Fibroblast of lung (primary cell): ENCODE data around the gene RBM33. TPM values are rescaled to one million over a fixed set of nuclear protein-coding genes. Genes with fewer than 3 reads are reported as not detected.

ENCODE experiments used
- DNase-seq, 2 donors: peaks; one replicate each; pipeline versions ENCODE4 v3.0.0 to v3.0.0-alpha.2; 2010; ENCODE audit warnings: low read depth in 2 of 2
- H2AFZ ChIP-seq: 2 replicates; pipeline ENCODE4 v1.5.1; 2012; ENCODE audit warnings: low read length, control low read depth, inconsistent platforms
- H3K27ac ChIP-seq: 2 replicates; pipeline ENCODE4 v1.5.1; 2011; ENCODE audit warnings: low read length, control low read depth; ENCODE audit not compliant: insufficient read depth
- H3K27me3 ChIP-seq: 2 replicates; pipeline ENCODE4 v1.5.1; 2011; ENCODE audit warnings: mild to moderate bottlenecking, low read length; ENCODE audit not compliant: control insufficient read depth, insufficient read depth
- H3K36me3 ChIP-seq: 2 replicates; pipeline ENCODE4 v1.5.1; 2011; ENCODE audit warnings: low read length; ENCODE audit not compliant: control insufficient read depth, insufficient read depth
- H3K4me1 ChIP-seq: 2 replicates; pipeline ENCODE4 v1.5.1; 2011; ENCODE audit warnings: low read length; ENCODE audit not compliant: control insufficient read depth, insufficient read depth; ENCODE audit errors: extremely low read depth
- H3K4me2 ChIP-seq: 2 replicates; pipeline ENCODE4 v1.5.1; 2011; ENCODE audit warnings: low read length, control low read depth; ENCODE audit not compliant: insufficient read depth; ENCODE audit errors: extremely low read depth
- H3K4me3 ChIP-seq, 4 experiments: fragments of 200-600 bp in 1 of 4; sonication (generic) in 1 of 4; replicated peaks in 1 of 4; 2 replicates each; pipeline ENCODE4 v1.5.1; 2011 to 2016; ENCODE audit warnings: low read length in 4 of 4, low read depth in 3 of 4, mild to moderate bottlenecking in 3 of 4, control low read depth in 2 of 4, inconsistent platforms in 1 of 4, mixed read lengths in 1 of 4; ENCODE audit not compliant: insufficient read depth in 1 of 4; ENCODE audit errors: control extremely low read depth in 1 of 4
- H3K79me2 ChIP-seq: 2 replicates; pipeline ENCODE4 v1.5.1; 2012; ENCODE audit warnings: mild to moderate bottlenecking, low read length, inconsistent platforms; ENCODE audit not compliant: control insufficient read depth, insufficient read depth
- H3K9ac ChIP-seq: 2 replicates; pipeline ENCODE4 v1.5.1; 2011; ENCODE audit warnings: mild to moderate bottlenecking, low read length, control low read depth; ENCODE audit not compliant: insufficient read depth
- H3K9me3 ChIP-seq: 2 replicates; pipeline ENCODE4 v1.5.1; 2012; ENCODE audit warnings: low read depth, low read length; ENCODE audit not compliant: control insufficient read depth, insufficient read depth
- H4K20me1 ChIP-seq: 2 replicates; pipeline ENCODE4 v1.5.1; 2011; ENCODE audit warnings: low read length; ENCODE audit not compliant: control insufficient read depth, insufficient read depth; ENCODE audit errors: extremely low read depth
- EZH2 ChIP-seq: IDR thresholded peaks from 2 replicates; pipeline ENCODE4 v1.5.1; 2012; ENCODE audit warnings: low read length, control low read depth, mild to moderate bottlenecking; ENCODE audit errors: missing control alignments
- polyA plus RNA-seq, 2 donors: library from polyadenylated mRNA; depleted of rRNA in 1 of 2; stranded (reverse) in 1 of 2; unstranded in 1 of 2; fragments of >200 nt; gene quantifications; 2 replicates each; pipeline ENCODE4 v1.2.1, GENCODE V29; 2011 to 2012; ENCODE audit warnings: missing spikeins in 1 of 2
- total RNA-seq: library from RNA; depleted of rRNA; stranded (reverse); fragments of >200 nt; gene quantifications from 2 replicates; pipeline ENCODE4 v1.2.1, GENCODE V29; 2014
- TF ChIP-seq, protein P1 (sequence below), 2 donors: IDR thresholded peaks in 1 of 2; conservative IDR thresholded peaks in 1 of 2; 1 replicate in 1 of 2; 2 replicates in 1 of 2; pipeline ENCODE4 v1.5.1; 2011 to 2012; ENCODE audit warnings: low read length in 2 of 2, control low read depth in 1 of 2, inconsistent platforms in 1 of 2, low read depth in 1 of 2, mild to moderate bottlenecking in 1 of 2

RBM33 gene
- total and polyA plus RNA-seq, 2 donors (not counting 1 experiment from before 2014, with no cell fraction given) = 6.9 to 33.2 TPM

DNA sequence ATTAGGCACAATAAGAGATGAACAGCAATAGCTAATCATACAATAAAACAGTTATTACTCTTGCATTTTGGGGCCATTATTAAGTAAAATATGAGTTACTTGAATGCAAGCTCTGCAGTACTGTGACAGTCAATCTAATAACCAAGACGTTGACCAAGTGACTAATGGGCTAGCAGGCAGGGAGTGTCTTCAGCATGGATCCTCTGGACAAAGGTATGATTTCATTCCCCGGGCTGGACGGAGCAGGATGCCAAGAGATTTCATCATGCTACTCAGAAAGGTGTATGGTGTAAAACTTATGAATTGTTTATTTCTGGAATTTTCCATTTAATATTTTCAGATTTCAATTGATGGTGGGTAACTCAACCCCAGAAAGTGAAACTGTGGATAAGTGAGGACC lies 86.9 kb downstream of the RBM33 start:
- H4K20me1 ChIP-seq = no peaks in the 10 kb centered on the region
- H3K27ac ChIP-seq = no peak overlapping the region
- H3K9ac ChIP-seq = no peak overlapping the region
- H3K4me3 ChIP-seq = no peak overlapping the region
- no peaks in the 10 kb centered on the region for H3K4me1 ChIP-seq
- no peaks in the 10 kb centered on the region for H3K9me3 ChIP-seq
- TF ChIP-seq, protein P1, sequence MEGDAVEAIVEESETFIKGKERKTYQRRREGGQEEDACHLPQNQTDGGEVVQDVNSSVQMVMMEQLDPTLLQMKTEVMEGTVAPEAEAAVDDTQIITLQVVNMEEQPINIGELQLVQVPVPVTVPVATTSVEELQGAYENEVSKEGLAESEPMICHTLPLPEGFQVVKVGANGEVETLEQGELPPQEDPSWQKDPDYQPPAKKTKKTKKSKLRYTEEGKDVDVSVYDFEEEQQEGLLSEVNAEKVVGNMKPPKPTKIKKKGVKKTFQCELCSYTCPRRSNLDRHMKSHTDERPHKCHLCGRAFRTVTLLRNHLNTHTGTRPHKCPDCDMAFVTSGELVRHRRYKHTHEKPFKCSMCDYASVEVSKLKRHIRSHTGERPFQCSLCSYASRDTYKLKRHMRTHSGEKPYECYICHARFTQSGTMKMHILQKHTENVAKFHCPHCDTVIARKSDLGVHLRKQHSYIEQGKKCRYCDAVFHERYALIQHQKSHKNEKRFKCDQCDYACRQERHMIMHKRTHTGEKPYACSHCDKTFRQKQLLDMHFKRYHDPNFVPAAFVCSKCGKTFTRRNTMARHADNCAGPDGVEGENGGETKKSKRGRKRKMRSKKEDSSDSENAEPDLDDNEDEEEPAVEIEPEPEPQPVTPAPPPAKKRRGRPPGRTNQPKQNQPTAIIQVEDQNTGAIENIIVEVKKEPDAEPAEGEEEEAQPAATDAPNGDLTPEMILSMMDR (conservative IDR thresholded peaks at IDR 0.05 in 1 of 2, IDR thresholded peaks at IDR 0.05 in 1 of 2; ENCODE audit: low read depth in 1 of 2, low read length in 2 of 2) = no peak
- no peak for TF ChIP-seq EZH2
- H3K36me3 ChIP-seq = no peaks in the 10 kb centered on the region
- H3K4me2 ChIP-seq = no peak overlapping the region
- DNase-seq = peak in 1 of 2 donors; percentile 29
- H3K27me3 ChIP-seq = no peaks in the 10 kb centered on the region
- H3K79me2 ChIP-seq = peaks cover 5% of the 10 kb centered on the region
- H2AFZ ChIP-seq = no peak overlapping the region

DNA sequence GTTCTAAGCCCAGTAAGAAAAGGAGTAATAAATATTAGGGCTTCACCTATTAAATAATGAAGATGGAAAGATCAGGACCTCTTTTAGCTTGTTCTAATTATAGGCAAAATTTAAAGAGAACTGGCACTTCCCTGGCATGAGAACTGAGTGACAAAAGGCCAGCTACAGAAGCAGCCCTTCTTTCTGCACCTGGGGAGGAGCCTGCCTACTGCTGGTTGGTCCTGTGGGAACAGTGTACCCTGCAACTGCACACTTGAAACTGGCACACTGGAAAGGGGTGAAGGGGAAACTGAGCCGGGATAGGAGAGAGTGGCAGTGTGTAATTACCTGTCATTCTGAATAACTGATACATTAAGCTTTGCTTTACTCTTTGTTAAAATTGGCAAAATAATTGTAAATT lies 87.4 kb downstream of the RBM33 start:
- Histone ChIP-seq H3K79me2 (peaks cover 5% of the 10 kb centered on the region), H3K27ac (no peak overlapping the region), H3K36me3 (no peaks in the 10 kb centered on the region), H3K27me3 (no peaks in the 10 kb centered on the region), H3K4me2 (no peak overlapping the region), H3K4me1 (no peaks in the 10 kb centered on the region), H2AFZ (no peak overlapping the region), H3K9ac (no peak overlapping the region), H3K4me3 (no peak overlapping the region), H3K9me3 (no peaks in the 10 kb centered on the region), H4K20me1 (no peaks in the 10 kb centered on the region)
- DNase-seq = no peak
- TF ChIP-seq EZH2 = no peak
- TF ChIP-seq, protein P1 (conservative IDR thresholded peaks at IDR 0.05 in 1 of 2, IDR thresholded peaks at IDR 0.05 in 1 of 2; ENCODE audit: low read depth in 1 of 2, low read length in 2 of 2) = no peak

- peaks cover 2% of the 10 kb centered on the region for H3K36me3 ChIP-seq
- H3K4me3 ChIP-seq = no peak overlapping the region
- H3K9ac ChIP-seq = no peak overlapping the region
- no peaks in the 10 kb centered on the region for H3K4me1 ChIP-seq
- no peaks in the 10 kb centered on the region for H3K9me3 ChIP-seq
- no peak overlapping the region for H3K27ac ChIP-seq
- no peaks in the 10 kb centered on the region for H3K27me3 ChIP-seq
- TF ChIP-seq, protein P1 (conservative IDR thresholded peaks at IDR 0.05 in 1 of 2, IDR thresholded peaks at IDR 0.05 in 1 of 2; ENCODE audit: low read depth in 1 of 2, low read length in 2 of 2) = no peak
- no peak for TF ChIP-seq EZH2
- H4K20me1 ChIP-seq = no peaks in the 10 kb centered on the region
- no peak overlapping the region for H3K4me2 ChIP-seq
- H2AFZ ChIP-seq = no peak overlapping the region
- no peak for DNase-seq
- H3K79me2 ChIP-seq = peaks cover 3% of the 10 kb centered on the region
These were observed 87.8 kb downstream of the RBM33 start for GRCh38 chr7:155732286-155732685.
